OCI-LY3 (cell line): ENCODE measurements around the gene ARL6IP5.
A peak's percentile ranks its signal among the peaks of the same experiment; 100 is the strongest.

Experiments
- H2AFZ ChIP-seq: fragments of 200-600, 300-600 bp; shearing (Covaris generic); 2 replicates; pipeline ENCODE4 v1.6.0; 2014; ENCODE audit warnings: antibody characterized with exemption, low read depth, low read length
- H3K27ac ChIP-seq: fragments of 200-600, 300-600 bp; sonication (generic); 2 replicates; pipeline ENCODE4 v1.5.1; 2014; ENCODE audit warnings: mild to moderate bottlenecking, low read length, moderate library complexity, mixed read lengths
- H3K27me3 ChIP-seq: fragments of 200-600, 300-600 bp; sonication (generic); 2 replicates; pipeline ENCODE4 v1.6.1; 2014; ENCODE audit warnings: low read depth, low read length, mixed read lengths
- H3K36me3 ChIP-seq: fragments of 200-600, 300-600 bp; sonication (generic); replicated peaks from 2 replicates; pipeline ENCODE3; 2014; ENCODE audit warnings: low read depth, low read length, mixed read lengths
- H3K4me1 ChIP-seq: fragments of 300-600, 200-600 bp; sonication (generic); 2 replicates; pipeline ENCODE4 v1.6.1; 2014; ENCODE audit warnings: low read length, mixed read lengths
- H3K4me2 ChIP-seq: fragments of 200-600, 300-600 bp; sonication (generic); 2 replicates; pipeline ENCODE4 v1.6.1; 2014; ENCODE audit warnings: low read length, mixed read lengths
- H3K4me3 ChIP-seq: fragments of 300-600, 200-600 bp; sonication (generic); 2 replicates; pipeline ENCODE4 v1.5.1; 2014; ENCODE audit warnings: antibody characterized with exemption, mild to moderate bottlenecking, low read length, moderate library complexity
- H3K79me2 ChIP-seq: fragments of 300-600, 200-600 bp; shearing (Covaris generic); 2 replicates; pipeline ENCODE4 v1.6.1; 2014; ENCODE audit warnings: mild to moderate bottlenecking, low read length, mixed read lengths
- H3K9ac ChIP-seq: fragments of 300-600, 200-600 bp; shearing (Covaris generic); 2 replicates; pipeline ENCODE4 v1.6.0; 2014; ENCODE audit warnings: mild to moderate bottlenecking, low read length, moderate library complexity
- H3K9me3 ChIP-seq: fragments of 200-600, 300-600 bp; shearing (Covaris generic); 2 replicates; pipeline ENCODE4 v1.6.1; 2014; ENCODE audit warnings: low read length, mixed read lengths; ENCODE audit not compliant: insufficient read depth
- H4K20me1 ChIP-seq: fragments of 200-600, 300-600 bp; sonication (generic); 2 replicates; pipeline ENCODE4 v1.6.1; 2016; ENCODE audit warnings: low read length, mixed read lengths; ENCODE audit not compliant: insufficient read depth
- EZH2phosphoT487 ChIP-seq: fragments of 200-600 bp; shearing (Covaris generic); IDR thresholded peaks from 2 replicates; pipeline ENCODE4 v1.6.1; 2018; ENCODE audit warnings: antibody characterized with exemption, mixed run types, low read depth
- TF ChIP-seq, protein P1 (sequence below): fragments of 200-600, 300-600 bp; sonication (generic); IDR thresholded peaks from 2 replicates; pipeline ENCODE4 v1.5.1; 2014; ENCODE audit warnings: antibody characterized with exemption, low read length, low read depth

ARL6IP5 gene

DNA sequence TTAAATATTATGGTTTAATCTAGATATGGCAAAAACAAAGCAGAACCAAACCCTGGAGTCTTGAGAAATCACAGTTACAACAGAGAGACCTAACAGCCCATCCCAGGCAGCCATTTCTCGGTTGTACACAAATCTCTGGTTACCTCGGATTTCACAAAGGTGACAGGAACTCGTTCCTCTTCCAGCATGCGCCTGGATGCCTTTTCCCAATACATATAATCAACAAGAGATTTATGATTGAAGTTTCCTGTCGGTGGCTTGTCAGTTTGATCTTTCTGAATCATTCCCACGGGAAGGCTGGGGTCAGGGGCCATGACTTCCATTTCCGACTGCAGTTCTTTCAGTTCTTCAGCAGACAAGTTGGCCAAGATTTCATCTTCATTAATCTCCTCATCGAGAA lies 37.2 kb downstream of the ARL6IP5 start:
- Histone ChIP-seq H4K20me1 (no peaks in the 10 kb centered on the region), H3K79me2 (no peaks in the 10 kb centered on the region), H3K27ac (no peak overlapping the region), H2AFZ (0 out of 2 replicates have a peak overlapping the region, but pooled peaks have one; percentile 8), H3K9me3 (no peaks in the 10 kb centered on the region), H3K9ac (no peak overlapping the region), H3K4me3 (no peak overlapping the region), H3K4me2 (peak overlapping the region; percentile 34; the same call in 1 of the 2 replicates), H3K27me3 (peaks cover 5% of the 10 kb centered on the region), H3K36me3 (no peaks in the 10 kb centered on the region), H3K4me1 (no peaks in the 10 kb centered on the region)
- TF ChIP-seq, protein P1, sequence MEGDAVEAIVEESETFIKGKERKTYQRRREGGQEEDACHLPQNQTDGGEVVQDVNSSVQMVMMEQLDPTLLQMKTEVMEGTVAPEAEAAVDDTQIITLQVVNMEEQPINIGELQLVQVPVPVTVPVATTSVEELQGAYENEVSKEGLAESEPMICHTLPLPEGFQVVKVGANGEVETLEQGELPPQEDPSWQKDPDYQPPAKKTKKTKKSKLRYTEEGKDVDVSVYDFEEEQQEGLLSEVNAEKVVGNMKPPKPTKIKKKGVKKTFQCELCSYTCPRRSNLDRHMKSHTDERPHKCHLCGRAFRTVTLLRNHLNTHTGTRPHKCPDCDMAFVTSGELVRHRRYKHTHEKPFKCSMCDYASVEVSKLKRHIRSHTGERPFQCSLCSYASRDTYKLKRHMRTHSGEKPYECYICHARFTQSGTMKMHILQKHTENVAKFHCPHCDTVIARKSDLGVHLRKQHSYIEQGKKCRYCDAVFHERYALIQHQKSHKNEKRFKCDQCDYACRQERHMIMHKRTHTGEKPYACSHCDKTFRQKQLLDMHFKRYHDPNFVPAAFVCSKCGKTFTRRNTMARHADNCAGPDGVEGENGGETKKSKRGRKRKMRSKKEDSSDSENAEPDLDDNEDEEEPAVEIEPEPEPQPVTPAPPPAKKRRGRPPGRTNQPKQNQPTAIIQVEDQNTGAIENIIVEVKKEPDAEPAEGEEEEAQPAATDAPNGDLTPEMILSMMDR: no peak
- TF ChIP-seq EZH2phosphoT487: no peak

DNA sequence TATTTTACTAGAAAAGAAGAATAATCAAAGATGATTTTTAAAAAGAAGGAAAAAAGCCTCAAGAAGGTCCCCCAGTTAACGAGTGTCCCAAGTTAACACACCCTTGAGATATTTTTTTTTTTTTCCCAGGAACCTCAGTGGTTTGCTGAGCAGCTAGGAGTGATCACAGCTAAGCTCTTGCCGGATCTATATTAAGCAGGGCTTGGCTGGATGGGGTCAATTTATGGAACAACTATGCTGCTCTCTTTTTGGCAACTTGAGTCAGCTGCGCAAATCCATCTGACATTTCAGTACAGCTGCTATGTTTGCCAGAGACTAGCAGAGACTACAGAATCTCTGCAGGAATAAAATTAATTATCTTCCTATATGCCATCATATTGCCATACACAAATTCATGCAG lies 37.7 kb downstream of the ARL6IP5 start, which contains the start of gene LMOD3:
LMOD3 (minus strand) TSS at position 193 of the 400 bp plus-strand sequence. CDS start 209 bp downstream, outside the sequence.
- Histone ChIP-seq H3K79me2 (no peaks in the 10 kb centered on the region), H3K27me3 (peaks cover 8% of the 10 kb centered on the region), H3K4me1 (no peaks in the 10 kb centered on the region), H3K36me3 (no peaks in the 10 kb centered on the region), H3K9ac (no peak within 1 kb of the TSS), H3K4me2 (peak within 1 kb of the TSS; percentile 34; the same call in 1 of the 2 replicates), H4K20me1 (no peaks in the 10 kb centered on the region), H3K4me3 (no peak within 1 kb of the TSS), H2AFZ (0 out of 2 replicates have a peak within 1 kb of the TSS, but pooled peaks have one; percentile 8), H3K9me3 (no peaks in the 10 kb centered on the region), H3K27ac (no peak within 1 kb of the TSS)
- TF ChIP-seq EZH2phosphoT487: no peak
- TF ChIP-seq, protein P1: no peak

DNA sequence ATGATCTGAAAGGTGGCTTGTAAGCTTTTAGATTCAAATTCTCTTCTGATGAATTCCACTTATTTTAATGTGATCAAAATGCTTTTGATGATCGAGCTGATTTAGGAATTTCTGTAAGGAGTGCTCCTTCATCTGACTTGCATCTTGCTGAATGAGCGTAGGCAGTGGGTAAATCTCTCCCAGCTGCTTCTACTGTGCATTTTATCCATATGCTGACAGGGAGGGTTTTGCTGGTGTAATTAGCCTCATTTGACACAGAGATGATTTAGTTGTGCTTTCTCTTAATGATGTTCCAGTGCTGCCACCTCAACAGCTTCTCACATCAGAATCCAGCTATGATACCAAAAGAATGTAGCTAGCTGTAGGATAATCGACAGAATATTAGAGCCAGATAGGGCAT lies 41.5 kb downstream of the ARL6IP5 start:
- H3K4me2 ChIP-seq: no peak overlapping the region
- H3K27ac ChIP-seq: no peak overlapping the region
- no peaks in the 10 kb centered on the region for H3K4me1 ChIP-seq
- TF ChIP-seq, protein P1: no peak
- no peak for TF ChIP-seq EZH2phosphoT487
- H4K20me1 ChIP-seq: no peaks in the 10 kb centered on the region
- H3K9ac ChIP-seq: no peak overlapping the region
- H3K4me3 ChIP-seq: no peak overlapping the region
- peaks cover 12% of the 10 kb centered on the region for H3K27me3 ChIP-seq
- H3K9me3 ChIP-seq: no peaks in the 10 kb centered on the region
- no peaks in the 10 kb centered on the region for H3K36me3 ChIP-seq
- no peak overlapping the region for H2AFZ ChIP-seq
- no peaks in the 10 kb centered on the region for H3K79me2 ChIP-seq

DNA sequence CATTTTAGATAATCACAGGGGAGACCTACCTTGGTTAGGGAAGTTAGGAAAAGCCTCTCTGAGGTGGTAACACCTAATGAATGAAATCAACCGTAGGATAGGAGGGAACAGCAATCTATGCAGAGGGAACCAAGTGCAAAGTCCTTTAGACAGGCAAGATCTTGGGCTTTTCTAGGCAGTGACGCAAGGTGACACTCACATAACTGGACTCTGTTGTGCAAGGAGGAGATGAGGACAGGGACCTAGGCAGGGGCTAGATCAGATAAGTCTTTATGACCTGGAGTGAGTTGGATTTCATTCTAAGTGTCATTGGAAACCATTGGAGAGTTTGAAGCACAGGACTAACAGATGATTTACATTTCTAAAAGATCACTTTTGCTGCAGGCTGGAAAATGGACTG lies 42.3 kb downstream of the ARL6IP5 start:
- Histone ChIP-seq H4K20me1 (no peaks in the 10 kb centered on the region), H3K9ac (no peak overlapping the region), H3K79me2 (no peaks in the 10 kb centered on the region), H3K4me3 (no peak overlapping the region), H3K4me1 (no peaks in the 10 kb centered on the region), H2AFZ (no peak overlapping the region), H3K27me3 (peaks cover 12% of the 10 kb centered on the region), H3K36me3 (no peaks in the 10 kb centered on the region), H3K9me3 (no peaks in the 10 kb centered on the region), H3K27ac (no peak overlapping the region), H3K4me2 (no peak overlapping the region)
- TF ChIP-seq, protein P1: no peak
